ENCODE data around the gene PLBD1. TPM values are rescaled to one million over a fixed set of nuclear protein-coding genes. Genes with fewer than 3 reads are reported as not detected.

Gene PLBD1
- polyA plus RNA-seq, 1 donor (not counting 4 experiments of a cell fraction or from before 2014, with no cell fraction given), result 7.2 TPM

DNA sequence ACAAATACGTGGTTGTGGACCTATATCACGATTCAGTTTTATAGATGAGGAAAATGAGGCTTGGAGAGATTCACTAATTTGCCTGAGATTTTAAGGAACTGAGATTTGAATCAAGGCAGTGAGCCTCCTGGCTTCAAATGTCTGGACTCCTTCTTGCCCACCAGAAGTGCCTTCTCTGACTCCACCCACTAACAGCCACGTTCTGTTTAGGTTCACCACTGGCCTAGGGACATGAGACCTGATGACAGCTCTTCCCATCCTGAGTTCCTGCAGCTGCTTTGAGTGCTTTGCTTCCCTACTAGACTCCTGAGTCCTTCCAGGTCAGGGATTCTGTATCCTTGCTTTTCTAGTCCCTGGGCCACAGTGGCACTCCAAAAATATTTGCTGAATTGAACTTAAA, 57.1 kb downstream of the PLBD1 start:
- no peaks in the 10 kb centered on the region for H3K27me3 ChIP-seq (ENCODE audit: control insufficient read depth, extremely low read depth, insufficient read depth, low read length)
- H3K36me3 ChIP-seq (ENCODE audit: control insufficient read depth in 2 of 2, extremely low read depth in 1 of 2, insufficient read depth in 2 of 2, low read length in 2 of 2), result no peaks in the 10 kb centered on the region
- no peak overlapping the region for H3K9ac ChIP-seq (ENCODE audit: control insufficient read depth, extremely low read depth, insufficient read depth, low read length)
- H3K9me3 ChIP-seq (ENCODE audit: control insufficient read depth, low read depth, low read length), result no peaks in the 10 kb centered on the region
- H3K4me3 ChIP-seq (ENCODE audit: control insufficient read depth in 2 of 3, extremely low read depth in 1 of 3, insufficient read depth in 2 of 3, low read depth in 1 of 3, low read length in 3 of 3), result no peak overlapping the region
- DNase-seq (ENCODE audit: low read depth, low spot score), result no peak
- H3K9me1 ChIP-seq (ENCODE audit: control insufficient read depth, extremely low read depth, insufficient read depth, low read length), result no peaks in the 10 kb centered on the region
- H4K20me1 ChIP-seq (ENCODE audit: control insufficient read depth, extremely low read depth, insufficient read depth, low read length), result no peaks in the 10 kb centered on the region
- dilution Hi-C loops (cut with MboI; ENCODE audit: extremely low pct_ligation_motif_present, low sequenced_read_pairs), result no loop called here
- no peaks in the 10 kb centered on the region for H3K79me2 ChIP-seq (ENCODE audit: control insufficient read depth, insufficient read depth, low read length)
- peaks cover 18% of the 10 kb centered on the region for H3K4me1 ChIP-seq (ENCODE audit: control insufficient read depth, extremely low read depth, insufficient read depth, low read length)
- no peak overlapping the region for H2AFZ ChIP-seq (ENCODE audit: control insufficient read depth, low read length)
- no peak for FAIRE-seq
- no peak overlapping the region for H3K4me2 ChIP-seq (ENCODE audit: control insufficient read depth, extremely low read depth, insufficient read depth, low read depth, low read length)
- no peak overlapping the region for H3K27ac ChIP-seq (ENCODE audit: control insufficient read depth, insufficient read depth, low read length)
- TF ChIP-seq EZH2 (IDR thresholded peaks at IDR 0.05; ENCODE audit: low read length), result no peak
- TF ChIP-seq, protein P1, sequence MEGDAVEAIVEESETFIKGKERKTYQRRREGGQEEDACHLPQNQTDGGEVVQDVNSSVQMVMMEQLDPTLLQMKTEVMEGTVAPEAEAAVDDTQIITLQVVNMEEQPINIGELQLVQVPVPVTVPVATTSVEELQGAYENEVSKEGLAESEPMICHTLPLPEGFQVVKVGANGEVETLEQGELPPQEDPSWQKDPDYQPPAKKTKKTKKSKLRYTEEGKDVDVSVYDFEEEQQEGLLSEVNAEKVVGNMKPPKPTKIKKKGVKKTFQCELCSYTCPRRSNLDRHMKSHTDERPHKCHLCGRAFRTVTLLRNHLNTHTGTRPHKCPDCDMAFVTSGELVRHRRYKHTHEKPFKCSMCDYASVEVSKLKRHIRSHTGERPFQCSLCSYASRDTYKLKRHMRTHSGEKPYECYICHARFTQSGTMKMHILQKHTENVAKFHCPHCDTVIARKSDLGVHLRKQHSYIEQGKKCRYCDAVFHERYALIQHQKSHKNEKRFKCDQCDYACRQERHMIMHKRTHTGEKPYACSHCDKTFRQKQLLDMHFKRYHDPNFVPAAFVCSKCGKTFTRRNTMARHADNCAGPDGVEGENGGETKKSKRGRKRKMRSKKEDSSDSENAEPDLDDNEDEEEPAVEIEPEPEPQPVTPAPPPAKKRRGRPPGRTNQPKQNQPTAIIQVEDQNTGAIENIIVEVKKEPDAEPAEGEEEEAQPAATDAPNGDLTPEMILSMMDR (optimal IDR thresholded peaks at IDR 0.05 in 1 of 3, IDR thresholded peaks at IDR 0.05 in 1 of 3, conservative IDR thresholded peaks at IDR 0.05 in 1 of 3; ENCODE audit: extremely low read depth in 1 of 3, insufficient read depth in 2 of 3, low read length in 3 of 3), result no peak

DNA sequence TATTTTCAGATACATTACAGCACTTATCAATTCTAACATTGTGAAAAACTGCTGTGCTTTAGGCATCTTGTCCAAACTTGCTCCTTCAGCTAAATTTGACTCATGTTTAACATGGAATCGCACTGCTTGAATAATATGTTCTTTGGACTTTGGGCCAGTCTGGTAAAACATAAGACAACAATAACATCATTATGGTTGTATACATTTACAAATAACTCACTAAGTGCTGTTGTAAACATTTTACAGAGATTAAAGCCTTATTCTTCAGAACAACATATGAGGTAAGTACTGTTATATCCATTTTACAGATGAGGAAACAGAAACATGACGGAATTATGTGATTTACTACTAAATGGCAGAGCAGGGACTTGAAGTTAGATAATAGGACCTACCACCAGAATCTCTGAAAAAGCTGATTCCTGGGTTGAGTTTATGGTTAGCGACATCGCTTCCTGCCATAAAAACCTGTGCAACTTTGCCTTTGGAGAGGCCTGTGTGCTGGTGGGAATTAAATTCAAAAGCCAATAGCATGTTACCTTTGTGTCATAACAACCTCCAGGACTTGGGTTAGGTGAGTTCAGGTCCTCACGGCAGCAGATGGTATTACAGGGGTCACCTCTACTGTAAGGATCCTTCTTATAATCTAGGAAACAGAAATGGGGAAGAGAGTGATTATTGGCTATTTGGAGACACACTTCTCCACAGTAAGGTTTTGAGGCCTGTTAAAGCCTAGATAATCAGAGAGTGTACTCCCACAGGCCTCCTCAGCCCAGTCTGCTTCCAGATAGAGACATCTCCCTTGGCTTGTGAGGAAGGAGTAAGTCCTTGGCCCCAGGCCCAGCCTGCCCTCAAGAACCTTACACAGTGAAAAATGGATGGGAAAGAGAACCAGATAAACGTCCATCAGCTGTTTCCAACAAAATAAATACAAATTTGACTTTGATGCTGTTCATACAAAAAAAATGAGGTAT, 61.8 kb downstream of the PLBD1 start:
- FAIRE-seq, result no peak
- H2AFZ ChIP-seq (ENCODE audit: control insufficient read depth, low read length), result no peak overlapping the region
- no peak overlapping the region for H3K4me3 ChIP-seq (ENCODE audit: control insufficient read depth in 2 of 3, extremely low read depth in 1 of 3, insufficient read depth in 2 of 3, low read depth in 1 of 3, low read length in 3 of 3)
- H3K9me1 ChIP-seq (ENCODE audit: control insufficient read depth, extremely low read depth, insufficient read depth, low read length), result no peaks in the 10 kb centered on the region
- H3K9ac ChIP-seq (ENCODE audit: control insufficient read depth, extremely low read depth, insufficient read depth, low read length), result no peak overlapping the region
- dilution Hi-C loops (cut with MboI; ENCODE audit: extremely low pct_ligation_motif_present, low sequenced_read_pairs), result no loop called here
- H3K36me3 ChIP-seq (ENCODE audit: control insufficient read depth in 2 of 2, extremely low read depth in 1 of 2, insufficient read depth in 2 of 2, low read length in 2 of 2), result peaks cover 0 to 2% of the 10 kb centered on the region in 2 experiments
- no peaks in the 10 kb centered on the region for H3K79me2 ChIP-seq (ENCODE audit: control insufficient read depth, insufficient read depth, low read length)
- no peak for DNase-seq (ENCODE audit: low read depth, low spot score)
- TF ChIP-seq EZH2 (IDR thresholded peaks at IDR 0.05; ENCODE audit: low read length), result no peak
- H3K27ac ChIP-seq (ENCODE audit: control insufficient read depth, insufficient read depth, low read length), result no peak overlapping the region
- H3K4me2 ChIP-seq (ENCODE audit: control insufficient read depth, extremely low read depth, insufficient read depth, low read depth, low read length), result no peak overlapping the region
- H3K27me3 ChIP-seq (ENCODE audit: control insufficient read depth, extremely low read depth, insufficient read depth, low read length), result no peaks in the 10 kb centered on the region
- no peaks in the 10 kb centered on the region for H4K20me1 ChIP-seq (ENCODE audit: control insufficient read depth, extremely low read depth, insufficient read depth, low read length)
- H3K4me1 ChIP-seq (ENCODE audit: control insufficient read depth, extremely low read depth, insufficient read depth, low read length), result no peaks in the 10 kb centered on the region
- no peaks in the 10 kb centered on the region for H3K9me3 ChIP-seq (ENCODE audit: control insufficient read depth, low read depth, low read length)

Data from keratinocyte (primary cell).